H9 (cell line): Measurements from ENCODE around the gene SLC16A3. TPM values are rescaled to one million over a fixed set of nuclear protein-coding genes. Genes with fewer than 3 reads are reported as not detected.

Experiments
- DNase-seq: peaks from one replicate; pipeline ENCODE4 v3.0.0-alpha.2; 2017
- H2AFZ ChIP-seq: one replicate; pipeline ENCODE4 v1.6.1; 2013; ENCODE audit warnings: mild to moderate bottlenecking, low read length, control low read depth, moderate library complexity
- H2AK5ac ChIP-seq: 2 replicates; pipeline ENCODE4 v1.6.1; 2013; ENCODE audit warnings: low read length, control low read depth, mixed read lengths; ENCODE audit not compliant: insufficient read length
- H2BK120ac ChIP-seq: one replicate; pipeline ENCODE4 v1.6.1; 2013; ENCODE audit warnings: low read depth, mild to moderate bottlenecking, low read length, control low read depth, inconsistent platforms; ENCODE audit not compliant: poor library complexity, severe bottlenecking
- H2BK12ac ChIP-seq: 2 replicates; pipeline ENCODE4 v1.6.1; 2013; ENCODE audit warnings: low read length, control low read depth, mixed read lengths, low read depth; ENCODE audit not compliant: insufficient read length
- H2BK15ac ChIP-seq: 2 replicates; pipeline ENCODE4 v1.6.1; 2013; ENCODE audit warnings: low read depth, low read length, control low read depth
- H2BK20ac ChIP-seq: one replicate; pipeline ENCODE4 v1.6.1; 2013; ENCODE audit warnings: low read depth, mild to moderate bottlenecking, low read length, control low read depth, inconsistent platforms; ENCODE audit not compliant: poor library complexity, severe bottlenecking
- H2BK5ac ChIP-seq: 2 replicates; pipeline ENCODE4 v1.6.1; 2013; ENCODE audit warnings: low read length, control low read depth, mixed read lengths; ENCODE audit not compliant: insufficient read length
- H3K14ac ChIP-seq: 2 replicates; pipeline ENCODE4 v1.6.1; 2013; ENCODE audit warnings: low read length, control low read depth; ENCODE audit not compliant: insufficient read depth
- H3K18ac ChIP-seq: 2 replicates; pipeline ENCODE4 v1.6.1; 2013; ENCODE audit warnings: low read depth, mild to moderate bottlenecking, mixed read lengths, low read length, control low read depth; ENCODE audit not compliant: insufficient read length
- H3K23ac ChIP-seq: 2 replicates; pipeline ENCODE4 v1.6.1; 2013; ENCODE audit warnings: low read length, control low read depth, mixed read lengths, low read depth; ENCODE audit not compliant: insufficient read length
- H3K23me2 ChIP-seq: 2 replicates; pipeline ENCODE4 v1.6.1; 2013; ENCODE audit warnings: low read depth, mild to moderate bottlenecking, mixed read lengths, low read length, control low read depth; ENCODE audit not compliant: insufficient read length, poor library complexity, severe bottlenecking
- H3K27ac ChIP-seq: 2 replicates; pipeline ENCODE4 v1.5.1; 2013; ENCODE audit warnings: low read length, control low read depth, mixed read lengths, low read depth; ENCODE audit not compliant: insufficient read length
- H3K27me3 ChIP-seq: 2 replicates; pipeline ENCODE4 v1.6.1; 2013; ENCODE audit warnings: low read length, control low read depth, inconsistent platforms; ENCODE audit not compliant: insufficient read depth
- H3K4ac ChIP-seq: 2 replicates; pipeline ENCODE4 v1.6.1; 2013; ENCODE audit warnings: low read depth, mild to moderate bottlenecking, control low read depth, inconsistent platforms, low read length, moderate library complexity
- H3K4me1 ChIP-seq: 2 replicates; pipeline ENCODE4 v1.6.1; 2013; ENCODE audit warnings: low read length, control low read depth, inconsistent platforms; ENCODE audit not compliant: insufficient read depth
- H3K4me2 ChIP-seq: 2 replicates; pipeline ENCODE4 v1.6.1; 2013; ENCODE audit warnings: low read length, control low read depth, mixed read lengths; ENCODE audit not compliant: insufficient read length, insufficient read depth
- H3K56ac ChIP-seq: 2 replicates; pipeline ENCODE4 v1.6.1; 2013; ENCODE audit warnings: low read depth, mild to moderate bottlenecking, mixed read lengths, low read length, control low read depth; ENCODE audit not compliant: insufficient read length
- H3K79me1 ChIP-seq: 2 replicates; pipeline ENCODE4 v1.6.1; 2013; ENCODE audit warnings: low read depth, mild to moderate bottlenecking, moderate library complexity, low read length, control low read depth, inconsistent platforms; ENCODE audit not compliant: insufficient read depth, poor library complexity, severe bottlenecking
- H3K79me2 ChIP-seq: 2 replicates; pipeline ENCODE4 v1.6.1; 2013; ENCODE audit warnings: low read length, control low read depth, inconsistent platforms; ENCODE audit not compliant: insufficient read depth
- H3K9ac ChIP-seq: 2 replicates; pipeline ENCODE4 v1.6.1; 2013; ENCODE audit warnings: low read length, control low read depth, mixed read lengths; ENCODE audit not compliant: insufficient read length; ENCODE audit errors: extremely low read depth
- H3K9me3 ChIP-seq: one replicate; pipeline ENCODE4 v1.6.1; 2013; ENCODE audit warnings: low read depth, low read length, inconsistent platforms; ENCODE audit not compliant: control insufficient read depth
- H3T11ph ChIP-seq: one replicate; pipeline ENCODE4 v1.6.1; 2013; ENCODE audit warnings: mild to moderate bottlenecking, low read length, control low read depth, inconsistent platforms
- H4K20me1 ChIP-seq: one replicate; pipeline ENCODE4 v1.6.1; 2013; ENCODE audit not compliant: control insufficient read depth, insufficient read length, insufficient read depth
- H4K5ac ChIP-seq: 2 replicates; pipeline ENCODE4 v1.6.1; 2013; ENCODE audit warnings: low read depth, mild to moderate bottlenecking, mixed read lengths, low read length, control low read depth; ENCODE audit not compliant: insufficient read length
- H4K8ac ChIP-seq: replicated peaks from 2 replicates; pipeline ENCODE4 v1.6.1; 2013; ENCODE audit warnings: low read length, control low read depth, mixed read lengths, low read depth; ENCODE audit not compliant: insufficient read length
- H4K91ac ChIP-seq: 2 replicates; pipeline ENCODE4 v1.6.1; 2013; ENCODE audit warnings: low read depth, mild to moderate bottlenecking, moderate library complexity, mixed read lengths, low read length, control low read depth; ENCODE audit not compliant: insufficient read length
- H3K27ac Mint-ChIP-seq, 3 experiments: 2 replicates in 2 of 3; 3 replicates in 1 of 3; pipeline ENCODE4 v1.8.0; 2020 to 2021; ENCODE audit warnings: mixed read lengths in 3 of 3, mild to moderate bottlenecking in 1 of 3, moderate library complexity in 1 of 3
- H3K27me3 Mint-ChIP-seq: 2 replicates; pipeline ENCODE4 v1.8.0; 2021; ENCODE audit warnings: low read depth, mild to moderate bottlenecking, moderate library complexity, mixed read lengths
- H3K36me3 Mint-ChIP-seq, 3 experiments: 2 replicates in 2 of 3; 3 replicates in 1 of 3; pipeline ENCODE4 v1.8.0; 2020 to 2021; ENCODE audit warnings: low read depth in 3 of 3, mixed read lengths in 3 of 3; ENCODE audit not compliant: insufficient read depth in 1 of 3
- H3K4me1 Mint-ChIP-seq, 2 experiments: 2 replicates each; pipeline ENCODE4 v1.8.0; 2020; ENCODE audit warnings: mixed read lengths in 2 of 2
- H3K4me3 Mint-ChIP-seq, 2 experiments: 2 replicates in 1 of 2; 3 replicates in 1 of 2; pipeline ENCODE4 v1.8.0; 2020 to 2021; ENCODE audit warnings: mild to moderate bottlenecking in 2 of 2, mixed read lengths in 2 of 2, moderate library complexity in 1 of 2
- H3K9me3 Mint-ChIP-seq, 2 experiments: 2 replicates in 1 of 2; 3 replicates in 1 of 2; pipeline ENCODE4 v1.8.0; 2020; ENCODE audit warnings: mild to moderate bottlenecking in 2 of 2, mixed read lengths in 2 of 2, moderate library complexity in 1 of 2
- CTCF ChIP-seq: fragments of 200-600 bp; sonication (generic); conservative IDR thresholded peaks from 3 replicates; pipeline ENCODE4 v1.8.0; 2021; ENCODE audit warnings: antibody characterized with exemption, mild to moderate bottlenecking
- WGBS: extraction: QIAGEN DNeasy Blood & Tissue Kit; methylation state at CpG from one replicate; pipeline ENCODE4 v1.1.7; 2013; ENCODE audit warnings: missing lambda C conversion rate, low lambda C conversion rate, mixed read lengths; ENCODE audit not compliant: insufficient read length; ENCODE audit errors: extremely low coverage; 5-methylcytosine and 5-hydroxymethylcytosine counted together
- total RNA-seq: library from RNA; stranded (reverse); gene quantifications from 2 replicates; pipeline ENCODE4 v1.2.1, GENCODE V29; 2021

The SLC16A3 gene
- total RNA-seq, 1 experiment from 2014 or later, result 28.4 TPM

- Mint-ChIP-seq H3K9me3 (peaks cover 0 to 5% of the 10 kb centered on the region in 2 experiments; a peak in 3 of 5 replicates), H3K4me3 (no peak overlapping the region), H3K27me3 (peaks cover 11% of the 10 kb centered on the region), H3K4me1 (peaks cover 23 to 42% of the 10 kb centered on the region in 2 experiments), H3K27ac (no peak overlapping the region), H3K36me3 (no peaks in the 10 kb centered on the region)
- no CpG with 5 or more reads among the region's 8 CpGs for WGBS
- Histone ChIP-seq H2BK12ac (no peak overlapping the region), H3K79me1 (no peaks in the 10 kb centered on the region), H3K23me2 (no peaks in the 10 kb centered on the region), H3K18ac (no peak overlapping the region), H2BK15ac (no peak overlapping the region), H3K9me3 (no peaks in the 10 kb centered on the region), H2AFZ (no peak overlapping the region), H2BK120ac (no peak overlapping the region), H2AK5ac (no peak overlapping the region), H2BK20ac (no peak overlapping the region), H2BK5ac (no peak overlapping the region), H3K14ac (no peak overlapping the region), H3K9ac (no peak overlapping the region), H3K4me2 (no peak overlapping the region), H3T11ph (no peak overlapping the region), H3K27me3 (no peaks in the 10 kb centered on the region), H3K56ac (no peak overlapping the region), H4K8ac (no peak overlapping the region), H3K4me1 (peaks cover 3% of the 10 kb centered on the region; the same call in 1 of the 2 replicates), H4K20me1 (peaks cover 4% of the 10 kb centered on the region), H4K91ac (no peak overlapping the region), H4K5ac (no peak overlapping the region), H3K23ac (no peak overlapping the region), H3K27ac (no peak overlapping the region), H3K79me2 (no peaks in the 10 kb centered on the region), H3K4ac (no peak overlapping the region)
- no peak for DNase-seq
- no peak for TF ChIP-seq CTCF
Observed at GRCh38 chr17:82280537-82280936, 51.7 kb downstream of the SLC16A3 start.
